GM23338 (cell line): ENCODE results near the gene HPCA. TPM values are rescaled to one million over a fixed set of nuclear protein-coding genes. Genes with fewer than 3 reads are reported as not detected.

Source experiments
- ATAC-seq: fragments of 200-7000 bp; cut with Tn5 transposase; 3 replicates; pipeline ENCODE4 v1.9.1; 2020
- DNase-seq: peaks from one replicate; pipeline ENCODE4 v3.0.0-alpha.2; 2015; ENCODE audit warnings: low spot score
- H2AFZ ChIP-seq: fragments of 200-600 bp; sonication (generic); 2 replicates; pipeline ENCODE4 v1.8.0; 2016; ENCODE audit warnings: antibody characterized with exemption, mild to moderate bottlenecking, moderate library complexity
- H3F3A ChIP-seq: fragments of 200-600 bp; sonication (generic); replicated peaks from 2 replicates; pipeline ENCODE4 v1.8.0; 2017; ENCODE audit warnings: antibody characterized with exemption, mixed run types, low read depth
- H3K27ac ChIP-seq: fragments of 200-600 bp; sonication (generic); 2 replicates; pipeline ENCODE4 v1.6.1; 2016; ENCODE audit warnings: low read depth
- H3K27me3 ChIP-seq: fragments of 200-600 bp; sonication (generic); 2 replicates; pipeline ENCODE4 v1.8.0; 2016; ENCODE audit warnings: mild to moderate bottlenecking, mixed run types, moderate library complexity; ENCODE audit not compliant: insufficient read depth
- H3K36me3 ChIP-seq: fragments of 200-600 bp; sonication (generic); 2 replicates; pipeline ENCODE4 v1.8.0; 2016; ENCODE audit warnings: mild to moderate bottlenecking; ENCODE audit not compliant: insufficient read depth
- H3K4me1 ChIP-seq: fragments of 200-600 bp; sonication (generic); 2 replicates; pipeline ENCODE4 v1.8.0; 2016; ENCODE audit warnings: mild to moderate bottlenecking, moderate library complexity; ENCODE audit not compliant: insufficient read depth
- H3K4me2 ChIP-seq: fragments of 200-600 bp; sonication (generic); 2 replicates; pipeline ENCODE4 v1.7.1; 2017; ENCODE audit warnings: mixed run types
- H3K4me3 ChIP-seq: fragments of 200-600 bp; sonication (generic); 2 replicates; pipeline ENCODE4 v1.6.1; 2016; ENCODE audit warnings: mixed run types
- H3K79me2 ChIP-seq: fragments of 200-600 bp; sonication (generic); replicated peaks from 2 replicates; pipeline ENCODE4 v1.8.0; 2017; ENCODE audit warnings: mild to moderate bottlenecking; ENCODE audit not compliant: insufficient read depth
- H3K9me2 ChIP-seq: fragments of 200-600 bp; sonication (generic); 2 replicates; pipeline ENCODE4 v1.8.0; 2017; ENCODE audit not compliant: insufficient read depth
- H4K20me1 ChIP-seq: fragments of 200-600 bp; sonication (generic); replicated peaks from 2 replicates; pipeline ENCODE4 v1.8.0; 2017; ENCODE audit warnings: mild to moderate bottlenecking; ENCODE audit not compliant: insufficient read depth
- H3K27ac Mint-ChIP-seq: 2 replicates; pipeline ENCODE4 v1.8.0; 2020; ENCODE audit warnings: inconsistent platforms, mild to moderate bottlenecking, moderate library complexity, mixed read lengths
- H3K27me3 Mint-ChIP-seq: 3 replicates; pipeline ENCODE4 v1.8.0; 2022; ENCODE audit warnings: low read depth, mild to moderate bottlenecking, moderate library complexity, mixed read lengths, inconsistent platforms; ENCODE audit not compliant: insufficient read depth, poor library complexity
- H3K36me3 Mint-ChIP-seq: 3 replicates; pipeline ENCODE4 v1.8.0; 2021; ENCODE audit warnings: low read depth, mild to moderate bottlenecking, inconsistent platforms, moderate library complexity, mixed read lengths
- H3K4me1 Mint-ChIP-seq: 3 replicates; pipeline ENCODE4 v1.8.0; 2020; ENCODE audit warnings: mild to moderate bottlenecking, inconsistent platforms, mixed read lengths
- H3K4me3 Mint-ChIP-seq: 3 replicates; pipeline ENCODE4 v1.8.0; 2021; ENCODE audit warnings: moderate library complexity, mild to moderate bottlenecking, inconsistent platforms, mixed read lengths
- H3K9me3 Mint-ChIP-seq: 3 replicates; pipeline ENCODE4 v1.8.0; 2020; ENCODE audit warnings: moderate library complexity, mild to moderate bottlenecking, inconsistent platforms, mixed read lengths
- EZH2 ChIP-seq: fragments of 200-600 bp; sonication (generic); IDR thresholded peaks from one replicate; pipeline ENCODE4 v1.8.0; 2017; ENCODE audit warnings: antibody characterized with exemption, mild to moderate bottlenecking, low read depth; ENCODE audit not compliant: unreplicated experiment
- EZH2phosphoT487 ChIP-seq: fragments of 200-600 bp; sonication (generic); IDR thresholded peaks from one replicate; pipeline ENCODE4 v1.8.1; 2018; ENCODE audit warnings: antibody characterized with exemption; ENCODE audit not compliant: unreplicated experiment
- JUNB ChIP-seq: IDR thresholded peaks from one replicate; pipeline ENCODE4 v1.6.1; 2016; ENCODE audit warnings: antibody characterized with exemption; ENCODE audit not compliant: unreplicated experiment
- NANOG ChIP-seq: IDR thresholded peaks from 2 replicates; pipeline ENCODE4 v1.6.1; 2016; ENCODE audit warnings: antibody characterized with exemption, borderline replicate concordance
- POLR2AphosphoS5 ChIP-seq: IDR thresholded peaks from 2 replicates; pipeline ENCODE4 v1.6.1; 2016; ENCODE audit warnings: antibody characterized with exemption, low read depth
- STAT1 ChIP-seq: IDR thresholded peaks from one replicate; pipeline ENCODE4 v1.6.1; 2016; ENCODE audit warnings: antibody characterized with exemption; ENCODE audit not compliant: unreplicated experiment
- ZNF331 ChIP-seq: fragments of 250-450 bp; sonication (Bioruptor Pico); IDR thresholded peaks from 2 replicates; pipeline ENCODE4 v1.5.0; 2020; ENCODE audit warnings: low read depth, mild to moderate bottlenecking, moderate library complexity
- polyA plus RNA-seq: library from polyadenylated mRNA; unstranded; fragments of >200 nt; fragmentation: Nextera tagmentation; extraction: Ambion mirVana; gene quantifications from 2 replicates; pipeline ENCODE4 v1.2.1, GENCODE V29; 2016
- total RNA-seq: library from RNA; depleted of rRNA; stranded (reverse); fragments of >200 nt; shearing (Covaris generic); gene quantifications from 2 replicates; pipeline ENCODE4 v1.2.3, GENCODE V29; 2014
- TF ChIP-seq, protein P1 (sequence below), 2 experiments: fragments of 200-600 bp in 1 of 2; sonication (generic) in 1 of 2; conservative IDR thresholded peaks; 2 replicates each; pipeline versions ENCODE4 v1.5.1 to v1.6.1; 2016 to 2017; ENCODE audit warnings: antibody characterized with exemption in 2 of 2, low read depth in 2 of 2, mild to moderate bottlenecking in 2 of 2, moderate library complexity in 1 of 2
- TF ChIP-seq, protein P2 (sequence below): IDR thresholded peaks from 2 replicates; pipeline ENCODE4 v1.6.1; 2016; ENCODE audit warnings: antibody characterized with exemption
- TF ChIP-seq, protein P3 (sequence below): IDR thresholded peaks from one replicate; pipeline ENCODE4 v1.6.1; 2018; ENCODE audit warnings: antibody characterized with exemption; ENCODE audit not compliant: unreplicated experiment

The HPCA gene
- total and polyA plus RNA-seq, 2 experiments from 2014 or later: 0.35 to 0.82 TPM

DNA sequence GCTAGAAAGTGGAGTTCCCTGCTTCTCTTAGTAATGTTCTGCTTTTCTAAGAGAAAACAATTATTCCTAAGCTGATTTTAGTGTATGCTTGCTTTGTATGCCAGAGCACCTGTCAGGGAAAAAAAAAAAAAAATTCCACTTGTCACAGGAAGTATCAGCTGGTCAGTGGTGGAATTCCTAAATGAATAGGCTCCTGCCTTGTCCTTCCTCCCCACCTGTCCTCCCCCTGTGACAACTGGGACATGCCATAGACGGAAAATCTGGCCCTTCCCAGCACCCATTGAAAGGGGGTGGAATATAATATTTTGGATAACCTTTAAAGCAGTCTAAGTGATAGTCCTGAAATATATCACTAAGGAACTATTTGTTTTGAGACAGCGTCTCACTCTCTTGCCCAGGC, 26.4 kb upstream of the HPCA start:
- Mint-ChIP-seq H3K4me3 (no peak overlapping the region), H3K36me3 (peaks cover 25% of the 10 kb centered on the region), H3K27ac (no peak overlapping the region), H3K27me3 (no peaks in the 10 kb centered on the region), H3K9me3 (no peaks in the 10 kb centered on the region), H3K4me1 (no peaks in the 10 kb centered on the region)
- Histone ChIP-seq H2AFZ (no peak overlapping the region), H3K4me2 (no peak overlapping the region), H4K20me1 (peaks cover 14% of the 10 kb centered on the region; the same call in 1 of the 2 replicates), H3K27ac (no peak overlapping the region), H3K4me1 (no peaks in the 10 kb centered on the region), H3K79me2 (no peaks in the 10 kb centered on the region), H3K36me3 (peaks cover 7% of the 10 kb centered on the region; the same call in 1 of the 2 replicates), H3K9me2 (no peaks in the 10 kb centered on the region), H3F3A (no peaks in the 10 kb centered on the region), H3K27me3 (no peaks in the 10 kb centered on the region), H3K4me3 (no peak overlapping the region)
- no peak for DNase-seq
- no peak for ATAC-seq
- no peak for TF ChIP-seq ZNF331 (CRISPR knock-in tag)

DNA sequence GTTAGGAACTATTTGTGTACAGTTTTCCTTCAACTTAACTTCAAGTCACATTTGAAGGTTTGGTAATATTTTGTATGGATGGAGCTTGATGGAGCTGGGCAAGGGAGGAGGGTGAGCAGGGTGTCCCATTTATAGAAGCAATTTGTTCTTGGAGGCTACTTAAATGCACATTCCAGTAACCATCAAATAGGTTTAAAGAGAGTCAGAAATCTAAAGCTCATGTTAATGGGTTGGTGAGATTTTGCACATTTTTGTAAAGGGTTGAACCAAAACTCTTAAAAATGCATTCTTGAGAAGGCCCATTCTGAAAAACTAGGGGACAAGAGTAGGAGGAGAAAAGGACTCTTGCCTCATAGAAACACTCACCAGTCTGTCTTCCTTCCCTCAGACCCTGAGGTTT, 25.7 kb upstream of the HPCA start:
- Histone ChIP-seq H3K27me3 (no peaks in the 10 kb centered on the region), H3K4me2 (no peak overlapping the region), H3F3A (no peaks in the 10 kb centered on the region), H3K36me3 (peaks cover 7% of the 10 kb centered on the region; the same call in 1 of the 2 replicates), H4K20me1 (peaks cover 14% of the 10 kb centered on the region; the same call in 1 of the 2 replicates), H2AFZ (no peak overlapping the region), H3K79me2 (no peaks in the 10 kb centered on the region), H3K27ac (no peak overlapping the region), H3K4me1 (no peaks in the 10 kb centered on the region), H3K9me2 (no peaks in the 10 kb centered on the region), H3K4me3 (no peak overlapping the region)
- no peaks in the 10 kb centered on the region for H3K4me1 Mint-ChIP-seq
- peaks cover 22% of the 10 kb centered on the region for H3K36me3 Mint-ChIP-seq
- H3K27ac Mint-ChIP-seq: no peak overlapping the region
- no peaks in the 10 kb centered on the region for H3K27me3 Mint-ChIP-seq
- no peaks in the 10 kb centered on the region for H3K9me3 Mint-ChIP-seq
- H3K4me3 Mint-ChIP-seq: no peak overlapping the region
- ATAC-seq (no peak), DNase-seq (no peak)
- TF ChIP-seq EZH2phosphoT487 (no peak), ZNF331 (CRISPR knock-in tag) (no peak), EZH2 (no peak), POLR2AphosphoS5 (no peak), JUNB (no peak), NANOG (no peak), STAT1 (no peak)
- TF ChIP-seq, protein P1, sequence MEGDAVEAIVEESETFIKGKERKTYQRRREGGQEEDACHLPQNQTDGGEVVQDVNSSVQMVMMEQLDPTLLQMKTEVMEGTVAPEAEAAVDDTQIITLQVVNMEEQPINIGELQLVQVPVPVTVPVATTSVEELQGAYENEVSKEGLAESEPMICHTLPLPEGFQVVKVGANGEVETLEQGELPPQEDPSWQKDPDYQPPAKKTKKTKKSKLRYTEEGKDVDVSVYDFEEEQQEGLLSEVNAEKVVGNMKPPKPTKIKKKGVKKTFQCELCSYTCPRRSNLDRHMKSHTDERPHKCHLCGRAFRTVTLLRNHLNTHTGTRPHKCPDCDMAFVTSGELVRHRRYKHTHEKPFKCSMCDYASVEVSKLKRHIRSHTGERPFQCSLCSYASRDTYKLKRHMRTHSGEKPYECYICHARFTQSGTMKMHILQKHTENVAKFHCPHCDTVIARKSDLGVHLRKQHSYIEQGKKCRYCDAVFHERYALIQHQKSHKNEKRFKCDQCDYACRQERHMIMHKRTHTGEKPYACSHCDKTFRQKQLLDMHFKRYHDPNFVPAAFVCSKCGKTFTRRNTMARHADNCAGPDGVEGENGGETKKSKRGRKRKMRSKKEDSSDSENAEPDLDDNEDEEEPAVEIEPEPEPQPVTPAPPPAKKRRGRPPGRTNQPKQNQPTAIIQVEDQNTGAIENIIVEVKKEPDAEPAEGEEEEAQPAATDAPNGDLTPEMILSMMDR (conservative IDR thresholded peaks at IDR 0.05; ENCODE audit: low read depth in 2 of 2): no peak
- TF ChIP-seq, protein P2, sequence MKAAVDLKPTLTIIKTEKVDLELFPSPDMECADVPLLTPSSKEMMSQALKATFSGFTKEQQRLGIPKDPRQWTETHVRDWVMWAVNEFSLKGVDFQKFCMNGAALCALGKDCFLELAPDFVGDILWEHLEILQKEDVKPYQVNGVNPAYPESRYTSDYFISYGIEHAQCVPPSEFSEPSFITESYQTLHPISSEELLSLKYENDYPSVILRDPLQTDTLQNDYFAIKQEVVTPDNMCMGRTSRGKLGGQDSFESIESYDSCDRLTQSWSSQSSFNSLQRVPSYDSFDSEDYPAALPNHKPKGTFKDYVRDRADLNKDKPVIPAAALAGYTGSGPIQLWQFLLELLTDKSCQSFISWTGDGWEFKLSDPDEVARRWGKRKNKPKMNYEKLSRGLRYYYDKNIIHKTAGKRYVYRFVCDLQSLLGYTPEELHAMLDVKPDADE: no peak
- TF ChIP-seq, protein P3, sequence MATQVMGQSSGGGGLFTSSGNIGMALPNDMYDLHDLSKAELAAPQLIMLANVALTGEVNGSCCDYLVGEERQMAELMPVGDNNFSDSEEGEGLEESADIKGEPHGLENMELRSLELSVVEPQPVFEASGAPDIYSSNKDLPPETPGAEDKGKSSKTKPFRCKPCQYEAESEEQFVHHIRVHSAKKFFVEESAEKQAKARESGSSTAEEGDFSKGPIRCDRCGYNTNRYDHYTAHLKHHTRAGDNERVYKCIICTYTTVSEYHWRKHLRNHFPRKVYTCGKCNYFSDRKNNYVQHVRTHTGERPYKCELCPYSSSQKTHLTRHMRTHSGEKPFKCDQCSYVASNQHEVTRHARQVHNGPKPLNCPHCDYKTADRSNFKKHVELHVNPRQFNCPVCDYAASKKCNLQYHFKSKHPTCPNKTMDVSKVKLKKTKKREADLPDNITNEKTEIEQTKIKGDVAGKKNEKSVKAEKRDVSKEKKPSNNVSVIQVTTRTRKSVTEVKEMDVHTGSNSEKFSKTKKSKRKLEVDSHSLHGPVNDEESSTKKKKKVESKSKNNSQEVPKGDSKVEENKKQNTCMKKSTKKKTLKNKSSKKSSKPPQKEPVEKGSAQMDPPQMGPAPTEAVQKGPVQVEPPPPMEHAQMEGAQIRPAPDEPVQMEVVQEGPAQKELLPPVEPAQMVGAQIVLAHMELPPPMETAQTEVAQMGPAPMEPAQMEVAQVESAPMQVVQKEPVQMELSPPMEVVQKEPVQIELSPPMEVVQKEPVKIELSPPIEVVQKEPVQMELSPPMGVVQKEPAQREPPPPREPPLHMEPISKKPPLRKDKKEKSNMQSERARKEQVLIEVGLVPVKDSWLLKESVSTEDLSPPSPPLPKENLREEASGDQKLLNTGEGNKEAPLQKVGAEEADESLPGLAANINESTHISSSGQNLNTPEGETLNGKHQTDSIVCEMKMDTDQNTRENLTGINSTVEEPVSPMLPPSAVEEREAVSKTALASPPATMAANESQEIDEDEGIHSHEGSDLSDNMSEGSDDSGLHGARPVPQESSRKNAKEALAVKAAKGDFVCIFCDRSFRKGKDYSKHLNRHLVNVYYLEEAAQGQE: no peak
